ENCODE data around the gene SLC26A8.
"Not testable (repeated sequence)": the region's sequence is repeated elsewhere in the genome, so short reads cannot be mapped to it uniquely, and the experiment has no call there.

Gene SLC26A8

GRCh38 chr6:36050947-36051710, 26.7 kb upstream of the SLC26A8 start:
- DNase-seq: no peak

- DNase-seq: no peak
Observed at GRCh38 chr6:36050305-36050704, 25.9 kb upstream of the SLC26A8 start.

GRCh38 chr6:36049582-36049981, 25.1 kb upstream of the SLC26A8 start:
- DNase-seq: no peak

GRCh38 chr6:36042618-36043260, 18.3 kb upstream of the SLC26A8 start:
- DNase-seq: no peak

GRCh38 chr6:36040958-36041357, 16.5 kb upstream of the SLC26A8 start:
- no peak for DNase-seq

GRCh38 chr6:36039112-36039511, 14.7 kb upstream of the SLC26A8 start:
- DNase-seq: no peak

GRCh38 chr6:36038120-36038876, 13.9 kb upstream of the SLC26A8 start:
- DNase-seq: no peak

- no peak for DNase-seq
Observed at GRCh38 chr6:36035225-36035624, 10.8 kb upstream of the SLC26A8 start.

GRCh38 chr6:36034441-36034840, 10.0 kb upstream of the SLC26A8 start:
- no peak for DNase-seq

GRCh38 chr6:36033935-36034334, 9.5 kb upstream of the SLC26A8 start:
- no peak for DNase-seq

- DNase-seq: not testable (repeated sequence)
Observed at GRCh38 chr6:36033144-36033543, 8.7 kb upstream of the SLC26A8 start.

- DNase-seq: no peak
Observed at GRCh38 chr6:36032261-36032660, 7.8 kb upstream of the SLC26A8 start.

GRCh38 chr6:36029464-36029863, 5.0 kb upstream of the SLC26A8 start:
- DNase-seq: no peak

- DNase-seq: peak; percentile 74
Observed at GRCh38 chr6:36028877-36029324, 4.5 kb upstream of the SLC26A8 start.

- DNase-seq: peak; percentile 51
Observed at GRCh38 chr6:36028088-36028876, 3.8 kb upstream of the SLC26A8 start.

GRCh38 chr6:36027501-36028087, 3.2 kb upstream of the SLC26A8 start, which contains the start of gene MAPK14:
Gene MAPK14, plus strand, starts transcription at chr6:36027808. Its CDS starts 350 bp downstream, at chr6:36028158.
- peak; percentile 97 for DNase-seq

GRCh38 chr6:36025932-36026327, 1.5 kb upstream of the SLC26A8 start:
- DNase-seq: no peak

- no peak for DNase-seq
Observed at GRCh38 chr6:36025260-36025931, 955 bp upstream of the SLC26A8 start.

GRCh38 chr6:36020154-36020553, 4.3 kb downstream of the SLC26A8 start:
- DNase-seq: no peak

- DNase-seq: no peak
Observed at GRCh38 chr6:36019167-36019566, 5.3 kb downstream of the SLC26A8 start.

GRCh38 chr6:36018339-36018738, 6.1 kb downstream of the SLC26A8 start:
- DNase-seq: no peak

- DNase-seq: no peak
Observed at GRCh38 chr6:36015666-36016065, 8.8 kb downstream of the SLC26A8 start.
